ENCODE measurements around the gene ACVR1B. TPM values are rescaled to one million over a fixed set of nuclear protein-coding genes. Genes with fewer than 3 reads are reported as not detected.

ACVR1B gene
- total and polyA plus RNA-seq, 9 of the 15 experiments (the other 6 are each of a cell fraction or from before 2014, with no cell fraction given) = 0.97 to 15.1 (median 6.8) TPM

DNA sequence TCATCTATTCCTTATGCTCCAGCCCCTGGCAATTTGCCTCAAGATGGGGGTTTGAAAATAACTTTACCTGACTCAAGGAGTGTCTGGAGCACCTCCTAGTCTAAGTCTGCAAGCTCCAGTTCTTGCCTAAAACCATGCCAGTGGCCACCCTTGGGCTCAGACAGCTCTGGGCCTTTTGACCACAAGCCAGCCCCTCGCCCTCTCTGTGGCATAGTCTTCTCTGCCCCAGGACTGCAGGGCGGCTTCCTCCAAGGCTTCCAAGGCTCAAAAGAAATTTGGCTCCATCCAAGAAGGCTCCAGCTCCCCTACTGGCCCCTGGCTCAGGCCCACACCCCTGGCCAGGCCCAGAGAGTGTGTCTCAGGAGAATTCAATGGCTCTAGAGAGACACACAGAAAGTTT, 29.4 kb upstream of the ACVR1B start (continued):
- TF ChIP-seq, protein P1, sequence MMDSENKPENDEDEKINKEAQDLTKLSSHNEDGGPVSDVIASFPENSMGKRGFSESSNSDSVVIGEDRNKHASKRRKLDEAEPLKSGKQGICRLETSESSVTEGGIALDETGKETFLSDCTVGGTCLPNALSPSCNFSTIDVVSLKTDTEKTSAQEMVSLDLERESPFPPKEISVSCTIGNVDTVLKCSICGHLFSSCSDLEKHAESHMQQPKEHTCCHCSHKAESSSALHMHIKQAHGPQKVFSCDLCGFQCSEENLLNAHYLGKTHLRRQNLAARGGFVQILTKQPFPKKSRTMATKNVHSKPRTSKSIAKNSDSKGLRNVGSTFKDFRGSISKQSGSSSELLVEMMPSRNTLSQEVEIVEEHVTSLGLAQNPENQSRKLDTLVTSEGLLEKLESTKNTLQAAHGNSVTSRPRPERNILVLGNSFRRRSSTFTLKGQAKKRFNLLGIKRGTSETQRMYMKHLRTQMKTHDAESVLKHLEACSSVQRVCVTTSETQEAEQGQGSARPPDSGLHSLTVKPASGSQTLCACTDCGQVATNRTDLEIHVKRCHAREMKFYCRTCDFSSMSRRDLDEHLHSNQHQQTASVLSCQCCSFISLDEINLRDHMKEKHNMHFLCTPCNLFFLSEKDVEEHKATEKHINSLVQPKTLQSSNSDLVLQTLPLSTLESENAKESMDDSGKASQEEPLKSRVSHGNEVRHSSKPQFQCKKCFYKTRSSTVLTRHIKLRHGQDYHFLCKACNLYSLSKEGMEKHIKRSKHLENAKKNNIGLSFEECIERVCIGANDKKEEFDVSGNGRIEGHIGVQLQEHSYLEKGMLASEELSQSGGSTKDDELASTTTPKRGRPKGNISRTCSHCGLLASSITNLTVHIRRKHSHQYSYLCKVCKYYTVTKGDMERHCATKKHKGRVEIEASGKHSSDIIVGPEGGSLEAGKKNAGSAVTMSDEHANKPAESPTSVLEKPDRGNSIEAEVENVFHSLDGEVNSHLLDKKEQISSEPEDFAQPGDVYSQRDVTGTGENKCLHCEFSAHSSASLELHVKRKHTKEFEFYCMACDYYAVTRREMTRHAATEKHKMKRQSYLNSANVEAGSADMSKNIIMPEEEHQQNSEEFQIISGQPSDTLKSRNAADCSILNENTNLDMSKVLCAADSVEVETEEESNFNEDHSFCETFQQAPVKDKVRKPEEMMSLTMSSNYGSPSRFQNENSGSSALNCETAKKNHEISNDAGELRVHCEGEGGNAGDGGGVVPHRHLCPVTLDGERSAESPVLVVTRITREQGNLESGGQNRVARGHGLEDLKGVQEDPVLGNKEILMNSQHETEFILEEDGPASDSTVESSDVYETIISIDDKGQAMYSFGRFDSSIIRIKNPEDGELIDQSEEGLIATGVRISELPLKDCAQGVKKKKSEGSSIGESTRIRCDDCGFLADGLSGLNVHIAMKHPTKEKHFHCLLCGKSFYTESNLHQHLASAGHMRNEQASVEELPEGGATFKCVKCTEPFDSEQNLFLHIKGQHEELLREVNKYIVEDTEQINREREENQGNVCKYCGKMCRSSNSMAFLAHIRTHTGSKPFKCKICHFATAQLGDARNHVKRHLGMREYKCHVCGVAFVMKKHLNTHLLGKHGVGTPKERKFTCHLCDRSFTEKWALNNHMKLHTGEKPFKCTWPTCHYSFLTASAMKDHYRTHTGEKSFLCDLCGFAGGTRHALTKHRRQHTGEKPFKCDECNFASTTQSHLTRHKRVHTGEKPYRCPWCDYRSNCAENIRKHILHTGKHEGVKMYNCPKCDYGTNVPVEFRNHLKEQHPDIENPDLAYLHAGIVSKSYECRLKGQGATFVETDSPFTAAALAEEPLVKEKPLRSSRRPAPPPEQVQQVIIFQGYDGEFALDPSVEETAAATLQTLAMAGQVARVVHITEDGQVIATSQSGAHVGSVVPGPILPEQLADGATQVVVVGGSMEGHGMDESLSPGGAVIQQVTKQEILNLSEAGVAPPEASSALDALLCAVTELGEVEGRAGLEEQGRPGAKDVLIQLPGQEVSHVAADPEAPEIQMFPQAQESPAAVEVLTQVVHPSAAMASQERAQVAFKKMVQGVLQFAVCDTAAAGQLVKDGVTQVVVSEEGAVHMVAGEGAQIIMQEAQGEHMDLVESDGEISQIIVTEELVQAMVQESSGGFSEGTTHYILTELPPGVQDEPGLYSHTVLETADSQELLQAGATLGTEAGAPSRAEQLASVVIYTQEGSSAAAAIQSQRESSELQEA (IDR thresholded peaks at IDR 0.05; ENCODE audit: low read depth) = no peak
- no peak for TF ChIP-seq FOXM1 (IDR thresholded peaks at IDR 0.05; ENCODE audit: low read depth)
- TF ChIP-seq FOXM1 (CRISPR knock-in tag; IDR thresholded peaks at IDR 0.05; ENCODE audit: low read depth) = no peak
- no peak for TF ChIP-seq ZNF197 (CRISPR knock-in tag; IDR thresholded peaks at IDR 0.05; ENCODE audit: low read depth)
- no peak for TF ChIP-seq ESRRA (IDR thresholded peaks at IDR 0.05; ENCODE audit: borderline replicate concordance, low read depth)
- TF ChIP-seq ZNF551 (CRISPR knock-in tag; IDR thresholded peaks at IDR 0.05) = no peak
- TF ChIP-seq PHB2 (IDR thresholded peaks at IDR 0.05; ENCODE audit: low read depth) = no peak
- TF ChIP-seq ZNF143 (CRISPR knock-in tag; IDR thresholded peaks at IDR 0.05) = no peak
- no peak for TF ChIP-seq PRPF4 (IDR thresholded peaks at IDR 0.05; ENCODE audit: insufficient read depth, low read depth, low read length, poor library complexity, severe bottlenecking)
- TF ChIP-seq BDP1 (IDR thresholded peaks at IDR 0.05; ENCODE audit: insufficient read depth, insufficient read length) = no peak
- TF ChIP-seq GTF3C2 (IDR thresholded peaks at IDR 0.05; ENCODE audit: borderline replicate concordance, extremely low read depth, insufficient read length) = no peak
- no peak for TF ChIP-seq CSDE1 (IDR thresholded peaks at IDR 0.05)
